A172 (cell line): Measurements from ENCODE around the gene PRRG4. TPM values are rescaled to one million over a fixed set of nuclear protein-coding genes. Genes with fewer than 3 reads are reported as not detected.
A peak's percentile ranks its signal among the peaks of the same experiment; 100 is the strongest.
"Not testable (repeated sequence)": the region's sequence is repeated elsewhere in the genome, so short reads cannot be mapped to it uniquely, and the experiment has no call there.

ENCODE experiments used
- DNase-seq: peaks from one replicate; pipeline ENCODE4 v3.0.0-alpha.2; 2015; ENCODE audit warnings: low spot score
- total RNA-seq: library from RNA; depleted of rRNA; stranded (reverse); fragments of >200 nt; shearing (Covaris generic); gene quantifications from 2 replicates; pipeline ENCODE4 v1.2.3, GENCODE V29; 2014; rRNA removed

The PRRG4 gene
- total RNA-seq, result 1.9 and 3.1 TPM in 2 replicates

GRCh38 chr11:32829680-32830412 lies at the start of gene PRRG4:
Gene PRRG4, plus strand, starts transcription at chr11:32829927. Its CDS starts 603 bp downstream, at chr11:32830530.
- DNase-seq, result peak; percentile 20

DNA sequence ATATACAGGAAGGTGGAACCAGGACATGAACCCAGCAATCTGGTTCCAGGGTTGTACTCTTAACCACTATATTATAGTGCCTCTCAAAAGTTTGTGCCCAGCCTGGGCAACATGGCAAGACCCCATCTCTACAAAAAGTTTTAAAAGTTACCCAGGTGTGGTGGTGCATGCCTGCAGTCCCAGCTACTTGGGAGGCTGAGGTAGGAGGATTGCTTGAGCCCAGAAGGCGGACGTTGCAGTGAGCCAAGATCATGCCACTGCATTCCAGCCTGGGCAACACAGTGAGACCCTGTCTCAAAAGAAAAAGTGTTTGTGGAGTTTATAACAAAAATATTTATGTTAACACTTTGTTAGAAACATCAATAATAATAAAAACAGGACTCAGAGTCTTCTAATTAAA lies 48.9 kb upstream of the PRRG4 start:
- not testable (repeated sequence) for DNase-seq

- no peak for DNase-seq
Measured at GRCh38 chr11:32781721-32782120, 48.0 kb upstream of the PRRG4 start.

DNA sequence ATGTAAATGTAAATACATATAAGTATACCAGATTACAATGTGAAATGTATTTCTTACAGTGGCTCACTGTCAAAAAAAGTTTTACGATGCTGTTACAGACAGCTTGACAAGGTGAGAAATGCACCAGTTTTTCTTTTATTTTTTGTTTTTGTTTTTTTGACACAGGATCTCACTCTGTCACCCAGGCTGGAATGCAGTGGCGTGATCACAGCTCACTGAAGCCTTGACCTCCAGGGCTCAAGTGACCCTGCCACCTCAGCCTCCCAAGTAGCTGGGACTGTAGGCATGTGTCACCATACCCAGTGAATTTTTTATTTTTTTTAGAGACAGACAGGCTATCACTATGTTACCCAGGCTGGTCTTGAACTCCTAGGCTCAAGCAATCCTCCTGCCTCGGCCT lies 44.5 kb upstream of the PRRG4 start:
- no peak for DNase-seq

DNA sequence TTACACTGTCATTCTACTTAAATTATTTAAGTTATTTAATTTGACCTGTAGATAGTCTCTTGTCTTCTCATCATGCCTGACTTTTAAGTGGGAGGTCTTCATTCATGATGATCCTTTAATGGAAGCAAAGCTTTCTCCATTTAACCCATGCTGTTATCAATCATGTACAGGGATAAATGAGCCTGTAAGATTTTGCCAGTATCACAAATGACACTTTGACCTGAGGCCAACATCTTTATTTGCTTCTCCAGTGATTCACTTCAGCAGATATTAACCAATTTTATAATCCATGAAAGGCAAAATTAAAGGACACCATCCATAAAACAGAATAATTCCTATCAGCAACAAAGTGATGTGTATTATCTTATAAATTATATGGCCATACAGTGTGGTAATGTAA lies 42.9 kb upstream of the PRRG4 start:
- DNase-seq, result no peak

GRCh38 chr11:32790916-32791315 lies 38.8 kb upstream of the PRRG4 start:
- DNase-seq, result no peak

- peak; percentile 5 for DNase-seq
Measured at GRCh38 chr11:32792111-32792947, 37.4 kb upstream of the PRRG4 start.

DNA sequence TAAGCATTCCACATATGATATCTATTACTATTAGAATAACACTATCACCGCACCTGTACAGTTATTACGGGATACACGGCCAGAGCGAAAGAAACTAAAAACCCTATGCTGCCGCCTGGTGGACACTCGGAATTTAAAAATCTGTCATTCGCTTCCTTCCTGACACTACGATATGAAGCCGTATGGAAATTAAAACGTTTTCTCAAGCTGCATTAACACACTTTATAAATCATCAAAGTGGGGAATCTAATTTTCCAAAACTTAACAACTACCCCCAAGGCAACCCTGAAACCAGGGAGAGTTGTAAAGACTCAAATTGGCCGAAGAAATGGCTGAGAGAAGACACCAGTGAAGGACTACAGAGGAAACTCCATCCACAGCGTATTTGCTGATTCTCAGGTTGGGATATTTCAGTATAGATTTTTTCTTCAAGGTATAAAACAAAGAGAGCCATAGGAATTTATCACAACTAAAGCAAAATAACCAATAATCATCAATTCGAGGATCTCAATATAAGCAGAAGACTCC lies 36.7 kb upstream of the PRRG4 start:
- DNase-seq, result peak; percentile 60

GRCh38 chr11:32794439-32794838 lies 35.3 kb upstream of the PRRG4 start, which contains the start of gene CCDC73:
Gene CCDC73, minus strand, starts transcription at chr11:32794662. Its CDS starts 34,419 bp downstream, at chr11:32760243.
- no peak for DNase-seq

DNA sequence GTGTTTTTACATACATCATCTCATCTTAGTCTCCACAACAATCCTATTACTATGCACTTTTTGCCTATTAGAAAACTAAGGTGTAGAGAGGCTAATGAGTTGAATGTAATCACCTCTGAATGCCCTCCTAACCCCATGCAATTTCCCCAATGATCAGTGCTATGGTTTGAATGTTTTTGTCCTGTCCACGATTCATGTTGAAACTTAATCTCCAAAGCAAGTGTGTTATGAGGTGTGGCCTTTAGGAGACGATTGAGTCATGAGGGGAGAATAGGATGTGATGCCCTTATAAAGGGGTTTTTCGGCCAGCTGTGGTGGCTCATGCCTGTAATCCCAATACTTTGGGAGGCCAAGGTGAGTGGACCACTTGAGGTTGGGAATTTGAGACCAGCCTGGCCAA lies 33.3 kb upstream of the PRRG4 start:
- no peak for DNase-seq

DNA sequence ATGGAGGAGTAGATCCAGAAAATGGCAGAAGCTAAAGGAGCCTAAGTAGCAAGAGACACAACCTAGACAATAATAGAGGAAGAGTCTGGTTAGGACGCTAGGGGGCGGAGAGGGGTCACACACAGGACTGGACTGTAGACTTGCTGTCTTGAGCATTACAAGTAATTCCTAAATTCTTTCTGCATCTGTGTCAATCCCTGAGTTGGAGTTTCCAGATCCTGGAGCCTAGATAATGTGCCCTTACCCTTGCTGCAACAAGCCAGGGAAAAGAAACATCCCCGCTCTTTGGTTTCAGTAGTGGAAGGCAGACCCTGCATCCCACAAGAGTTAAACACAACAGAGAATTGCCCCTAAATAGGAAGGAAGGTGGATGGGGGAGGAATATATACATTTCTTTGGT lies 20.4 kb upstream of the PRRG4 start:
- DNase-seq, result peak; percentile 82

DNA sequence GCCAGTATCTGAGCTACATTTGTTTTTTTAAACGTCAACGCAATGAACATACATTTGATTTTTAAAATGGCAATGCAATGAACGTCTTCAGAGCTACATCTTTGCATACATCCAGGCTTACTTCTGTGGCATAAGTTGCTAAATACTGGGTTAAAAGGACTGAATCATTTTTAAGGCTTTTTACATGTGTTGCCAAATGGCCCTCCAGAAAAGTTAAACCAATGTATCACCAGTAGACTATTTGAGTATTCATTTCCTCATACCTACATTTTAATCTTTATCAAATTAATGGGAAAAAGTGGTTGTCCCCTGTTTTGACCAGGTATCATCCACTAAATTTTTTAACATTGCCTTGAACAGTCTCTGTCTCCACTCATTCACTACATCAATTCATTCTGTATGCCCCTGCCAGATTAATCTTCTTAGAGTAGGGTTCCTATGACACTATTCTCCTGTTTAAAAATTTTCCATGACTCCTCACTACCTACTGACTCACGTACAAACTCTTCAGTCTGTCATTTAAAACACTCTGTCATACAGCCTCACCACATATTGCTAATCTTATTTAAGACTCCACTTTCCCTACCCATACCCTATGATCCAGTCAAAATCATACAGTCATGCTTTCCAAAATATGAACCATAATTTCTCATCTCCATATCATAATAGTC lies 12.4 kb upstream of the PRRG4 start:
- DNase-seq, result peak; percentile 15

DNA sequence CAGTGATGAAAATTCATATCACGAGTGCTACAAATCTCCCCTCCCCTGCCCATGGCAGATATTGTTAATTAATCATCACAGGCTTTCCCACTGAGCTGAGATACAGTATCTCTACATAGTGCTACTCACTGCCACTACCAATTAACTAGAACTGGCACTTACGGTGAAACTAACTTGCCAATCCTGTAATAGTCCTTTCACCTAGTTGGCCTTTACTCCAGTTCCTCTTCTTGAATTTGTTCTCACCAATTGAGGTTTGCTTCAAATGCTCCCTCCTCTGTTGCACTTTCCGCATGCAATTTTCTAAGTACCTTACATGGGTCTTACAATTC lies 11.9 kb upstream of the PRRG4 start:
- DNase-seq, result no peak

DNA sequence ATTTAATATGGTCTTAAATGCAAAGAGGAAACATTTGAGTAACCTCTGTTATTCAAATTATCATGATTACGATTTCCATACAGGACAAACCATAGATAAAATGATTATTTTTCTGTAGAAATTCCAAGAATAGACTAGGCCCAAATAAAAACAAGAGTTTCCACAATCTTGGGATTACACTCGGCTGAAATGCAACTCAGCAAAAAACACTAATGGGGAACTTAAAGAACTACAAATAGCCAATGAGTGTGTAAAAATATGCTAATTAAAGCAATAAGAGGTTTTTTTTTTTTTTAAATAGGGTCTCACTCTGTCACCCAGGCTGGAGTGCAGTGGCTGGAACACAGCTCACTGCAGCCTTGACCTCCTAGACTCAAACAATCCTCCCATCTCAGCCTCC lies 10.5 kb upstream of the PRRG4 start:
- DNase-seq, result no peak

GRCh38 chr11:32820497-32820896 lies 9.2 kb upstream of the PRRG4 start:
- no peak for DNase-seq

DNA sequence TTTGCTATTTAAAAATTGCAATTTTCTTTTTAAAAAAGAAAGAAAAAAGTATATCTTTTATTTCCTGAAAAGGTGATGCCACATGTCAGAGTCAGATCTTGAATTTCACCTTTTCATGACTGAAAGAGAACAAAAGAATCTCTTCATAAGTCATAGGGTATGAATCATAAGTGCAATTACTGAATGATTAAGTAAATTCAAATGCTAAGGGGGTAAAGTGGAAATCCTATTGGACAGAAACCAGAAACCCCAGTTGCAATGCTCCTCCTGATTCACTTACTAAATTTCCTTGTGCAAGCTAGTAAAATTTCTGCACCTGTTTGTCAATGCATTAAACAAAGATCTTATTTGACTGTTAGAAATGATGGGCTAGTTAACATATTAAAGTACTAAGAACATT lies 8.2 kb upstream of the PRRG4 start:
- DNase-seq, result peak; percentile 59

DNA sequence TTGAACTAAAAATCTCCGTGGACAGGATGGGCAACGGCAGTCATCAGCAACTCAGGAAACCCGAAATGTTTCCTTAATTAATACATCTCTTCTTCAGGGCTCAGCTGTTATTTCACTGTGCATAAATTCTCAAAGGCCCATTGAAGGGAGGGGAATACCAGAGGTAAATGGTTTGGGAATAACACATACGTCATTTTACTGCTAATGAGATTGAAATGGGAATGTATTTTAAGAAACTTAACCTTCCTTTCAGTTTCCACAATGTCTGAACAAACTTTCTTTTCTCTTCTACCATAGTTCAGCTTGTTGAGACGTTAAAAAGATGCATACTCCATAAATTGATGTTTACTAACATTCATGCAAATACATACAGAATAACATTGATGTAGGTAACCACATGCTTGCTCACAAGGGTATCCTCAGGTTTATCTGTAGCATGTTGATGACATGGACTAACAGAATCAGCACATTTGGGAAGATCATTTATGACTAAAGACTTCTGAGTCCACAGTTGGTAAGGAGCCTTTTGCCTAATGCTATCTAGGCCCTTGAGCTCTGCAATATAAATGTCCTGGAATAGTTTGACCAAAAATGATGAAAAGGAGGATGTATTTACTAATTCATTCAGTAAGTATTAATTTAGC lies 7.7 kb upstream of the PRRG4 start:
- no peak for DNase-seq

DNA sequence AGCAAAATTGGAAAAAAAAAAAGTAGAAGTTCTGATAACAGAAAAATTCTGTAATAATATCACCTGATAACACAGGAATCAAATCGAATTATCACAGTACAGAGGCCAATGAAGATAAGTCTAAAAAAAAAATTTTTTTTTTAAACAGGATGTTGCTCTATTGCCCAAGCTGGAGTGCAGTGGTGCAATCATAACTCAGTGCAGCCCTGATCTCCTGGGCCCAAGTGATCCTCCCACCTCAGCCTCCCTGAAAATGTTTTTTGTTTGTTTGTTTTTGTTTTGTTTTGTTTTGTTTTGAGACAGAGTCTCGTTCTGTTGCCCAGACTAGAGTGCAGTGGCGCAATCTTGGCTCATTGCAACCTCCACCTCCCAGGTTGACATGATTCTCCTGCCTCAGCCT lies 6.1 kb upstream of the PRRG4 start:
- DNase-seq, result not testable (repeated sequence)

DNA sequence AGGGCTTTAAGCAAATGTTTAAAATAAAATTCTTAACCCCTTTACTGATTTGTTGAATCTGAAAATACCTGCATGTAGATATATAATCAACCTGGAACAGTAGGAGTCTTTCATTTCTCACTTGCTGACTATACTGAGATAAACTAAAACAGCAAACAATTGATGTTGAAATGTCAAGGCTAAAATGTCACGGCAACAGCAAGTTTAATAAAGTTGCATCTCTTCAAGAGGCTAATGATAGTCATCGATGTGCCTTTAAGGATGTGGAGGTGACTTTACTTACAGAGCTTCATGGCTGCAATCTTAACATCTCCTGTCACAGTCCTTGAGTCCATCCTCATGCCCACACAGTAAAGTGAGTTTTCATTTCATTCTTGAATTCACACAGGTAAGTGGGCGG lies 3.6 kb upstream of the PRRG4 start:
- DNase-seq, result no peak

GRCh38 chr11:32827276-32827675 lies 2.5 kb upstream of the PRRG4 start:
- DNase-seq, result no peak

DNA sequence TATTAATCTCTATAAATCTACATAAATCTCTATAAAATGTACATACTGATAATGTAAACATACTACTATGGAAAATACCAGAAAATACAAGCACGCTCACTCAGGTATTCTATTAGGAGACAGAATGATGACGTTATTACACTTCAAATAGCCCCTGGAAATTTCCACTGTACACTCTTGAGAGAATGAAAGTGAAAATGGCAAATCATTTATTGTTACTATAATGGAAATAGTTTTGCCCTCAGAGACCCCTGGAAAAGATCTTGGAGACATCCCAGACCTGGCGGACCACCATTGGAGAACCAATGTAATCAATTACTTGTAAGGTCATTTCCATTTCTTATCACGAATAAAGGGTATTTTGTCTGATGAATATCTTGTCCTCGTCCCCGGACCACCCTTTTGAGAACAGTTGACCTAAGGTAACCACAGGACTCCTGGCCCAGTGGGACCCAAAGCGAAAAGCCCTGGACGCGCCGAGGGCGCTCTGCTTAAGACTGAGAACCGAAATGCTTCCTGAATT lies 509 bp upstream of the PRRG4 start:
- DNase-seq, result no peak

DNA sequence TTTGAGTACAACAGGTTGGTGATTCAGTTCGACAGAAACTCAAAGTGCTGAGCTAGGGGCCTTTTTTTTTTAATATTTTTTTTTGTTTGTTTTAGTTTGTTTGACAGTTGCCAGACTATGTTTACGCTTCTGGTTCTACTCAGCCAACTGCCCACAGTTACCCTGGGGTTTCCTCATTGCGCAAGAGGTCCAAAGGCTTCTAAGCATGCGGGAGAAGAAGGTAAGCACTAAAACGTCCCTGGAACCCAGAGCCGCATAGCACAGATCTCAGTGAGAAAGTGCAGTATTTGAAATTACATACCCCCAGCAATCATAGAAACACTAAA lies 649 bp downstream of the PRRG4 start:
- DNase-seq, result no peak
